H1 (cell line): ENCODE measurements around the gene TPRN. TPM values are rescaled to one million over a fixed set of nuclear protein-coding genes. Genes with fewer than 3 reads are reported as not detected.

ENCODE experiments used
- BCL11A ChIP-seq, 2 experiments: IDR thresholded peaks; one replicate each; pipeline ENCODE4 v1.6.1; 2011; ENCODE audit warnings: low read depth in 2 of 2, low read length in 2 of 2, mild to moderate bottlenecking in 2 of 2
- KDM1A ChIP-seq: fragments of 200-600, 300-600 bp; sonication (generic); IDR thresholded peaks from 2 replicates; pipeline ENCODE4 v1.7.1; 2016; ENCODE audit warnings: mild to moderate bottlenecking, low read length, borderline replicate concordance
- POLR2A ChIP-seq, 2 experiments: IDR thresholded peaks; 1 replicate in 1 of 2; 2 replicates in 1 of 2; pipeline ENCODE4 v1.6.1; 2011; ENCODE audit warnings: low read depth in 2 of 2, low read length in 2 of 2, mild to moderate bottlenecking in 2 of 2; ENCODE audit errors: control extremely low read depth in 1 of 2
- RNF2 ChIP-seq: fragments of 200-900, 300-1000 bp; sonication (generic); IDR thresholded peaks from 2 replicates; pipeline ENCODE4 v1.7.1; 2016; ENCODE audit warnings: borderline replicate concordance, low read depth, mild to moderate bottlenecking, antibody characterized with exemption, low read length; ENCODE audit not compliant: poor library complexity, severe bottlenecking; ENCODE audit errors: missing control alignments
- SP1 ChIP-seq: IDR thresholded peaks from 2 replicates; pipeline ENCODE4 v1.6.1; 2011; ENCODE audit warnings: low read depth, low read length
- polyA plus RNA-seq, 7 experiments: library from polyadenylated mRNA; depleted of rRNA in 3 of 7; stranded (reverse) in 5 of 7; unstranded in 2 of 7; fragments of >200 nt in 5 of 7; fragments of 200-250 nt in 2 of 7; gene quantifications; 1 replicate in 5 of 7; 2 replicates in 1 of 7; 4 replicates in 1 of 7; pipeline versions ENCODE4 v1.2.1 to v1.2.3, GENCODE V29; 2011 to 2013; ENCODE audit warnings: missing spikeins in 2 of 7, mixed read lengths in 2 of 7
- total RNA-seq: library from RNA; stranded (reverse); fragmentation: NEBNext Ultra II Directional; extraction: Animal tissue kit (Norgen Biotek cat#: 25700); gene quantifications from 2 replicates; pipeline ENCODE4 v1.2.1, GENCODE V29; 2021

TPRN gene
- total and polyA plus RNA-seq, 2 of the 8 experiments (the other 6 are each of a cell fraction or from before 2014, with no cell fraction given) = 9.7 to 23.2 TPM

- TF ChIP-seq SP1 (no peak), KDM1A (no peak), RNF2 (no peak), POLR2A (IDR thresholded peaks at IDR 0.05; ENCODE audit: control extremely low read depth in 1 of 2, low read depth in 2 of 2, low read length in 2 of 2) (no peak), BCL11A (IDR thresholded peaks at IDR 0.05; ENCODE audit: low read depth in 2 of 2, low read length in 2 of 2) (no peak)
These were observed 51.9 kb downstream of the TPRN start (continued) for GRCh38 chr9:137148661-137149060.
